Epithelial cell of esophagus (primary cell): ENCODE data around the gene GALNS.

ENCODE experiments used
- DNase-seq: peaks from one replicate; pipeline ENCODE4 v3.0.0; 2010; ENCODE audit warnings: low read depth
- H3K4me3 ChIP-seq: 2 replicates; pipeline ENCODE4 v1.5.1; 2011; ENCODE audit warnings: mild to moderate bottlenecking, low read length, control low read depth
- TF ChIP-seq, protein P1 (sequence below): IDR thresholded peaks from 2 replicates; pipeline ENCODE4 v1.5.1; 2011; ENCODE audit warnings: low read depth, mild to moderate bottlenecking, low read length, control low read depth, inconsistent platforms; ENCODE audit not compliant: insufficient read depth; ENCODE audit errors: missing control alignments

Gene GALNS

DNA sequence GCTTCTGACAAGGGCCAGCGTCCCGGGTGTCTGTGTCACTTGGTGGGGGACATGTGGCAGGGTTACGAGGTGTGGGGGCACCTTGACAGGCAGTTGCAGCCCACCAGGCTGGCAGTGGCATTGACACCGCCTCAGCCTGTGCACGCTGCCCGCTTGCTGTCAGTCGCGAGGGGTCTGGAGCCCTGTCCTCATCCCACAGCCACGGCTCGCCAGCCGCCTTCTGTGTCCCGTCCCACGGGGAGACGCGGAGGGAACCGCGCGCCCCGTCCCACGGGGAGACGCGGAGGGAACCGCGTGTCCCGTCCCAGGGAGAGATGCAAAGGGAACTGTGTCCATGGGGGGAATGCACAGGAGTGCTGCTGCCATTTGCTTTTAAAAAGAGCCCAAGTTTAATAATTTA lies 6.2 kb upstream of the GALNS start:
- no peak for DNase-seq
- TF ChIP-seq, protein P1, sequence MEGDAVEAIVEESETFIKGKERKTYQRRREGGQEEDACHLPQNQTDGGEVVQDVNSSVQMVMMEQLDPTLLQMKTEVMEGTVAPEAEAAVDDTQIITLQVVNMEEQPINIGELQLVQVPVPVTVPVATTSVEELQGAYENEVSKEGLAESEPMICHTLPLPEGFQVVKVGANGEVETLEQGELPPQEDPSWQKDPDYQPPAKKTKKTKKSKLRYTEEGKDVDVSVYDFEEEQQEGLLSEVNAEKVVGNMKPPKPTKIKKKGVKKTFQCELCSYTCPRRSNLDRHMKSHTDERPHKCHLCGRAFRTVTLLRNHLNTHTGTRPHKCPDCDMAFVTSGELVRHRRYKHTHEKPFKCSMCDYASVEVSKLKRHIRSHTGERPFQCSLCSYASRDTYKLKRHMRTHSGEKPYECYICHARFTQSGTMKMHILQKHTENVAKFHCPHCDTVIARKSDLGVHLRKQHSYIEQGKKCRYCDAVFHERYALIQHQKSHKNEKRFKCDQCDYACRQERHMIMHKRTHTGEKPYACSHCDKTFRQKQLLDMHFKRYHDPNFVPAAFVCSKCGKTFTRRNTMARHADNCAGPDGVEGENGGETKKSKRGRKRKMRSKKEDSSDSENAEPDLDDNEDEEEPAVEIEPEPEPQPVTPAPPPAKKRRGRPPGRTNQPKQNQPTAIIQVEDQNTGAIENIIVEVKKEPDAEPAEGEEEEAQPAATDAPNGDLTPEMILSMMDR, result no peak
- H3K4me3 ChIP-seq, result no peak overlapping the region

DNA sequence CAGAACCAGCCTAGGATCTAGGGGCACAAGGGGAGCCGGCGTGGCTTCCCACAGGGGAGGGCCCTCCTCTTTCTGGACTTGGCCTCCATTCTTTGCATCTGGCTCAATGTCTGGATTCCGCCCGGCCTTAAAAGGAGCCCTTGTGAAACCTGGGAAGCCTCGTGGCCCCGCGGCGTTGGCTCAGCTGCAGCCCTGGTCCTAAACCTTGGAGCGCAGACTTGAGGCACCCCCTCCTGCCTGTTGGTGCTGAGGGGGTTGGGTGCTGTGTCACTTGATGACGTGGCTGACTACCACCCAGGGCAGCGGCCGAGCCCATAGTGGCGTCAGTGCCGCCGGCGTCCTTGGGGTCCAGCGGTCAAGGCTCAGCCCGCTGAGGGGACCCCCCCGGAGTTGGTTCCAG lies 4.6 kb upstream of the GALNS start:
- TF ChIP-seq, protein P1, result no peak
- no peak overlapping the region for H3K4me3 ChIP-seq
- DNase-seq, result no peak

DNA sequence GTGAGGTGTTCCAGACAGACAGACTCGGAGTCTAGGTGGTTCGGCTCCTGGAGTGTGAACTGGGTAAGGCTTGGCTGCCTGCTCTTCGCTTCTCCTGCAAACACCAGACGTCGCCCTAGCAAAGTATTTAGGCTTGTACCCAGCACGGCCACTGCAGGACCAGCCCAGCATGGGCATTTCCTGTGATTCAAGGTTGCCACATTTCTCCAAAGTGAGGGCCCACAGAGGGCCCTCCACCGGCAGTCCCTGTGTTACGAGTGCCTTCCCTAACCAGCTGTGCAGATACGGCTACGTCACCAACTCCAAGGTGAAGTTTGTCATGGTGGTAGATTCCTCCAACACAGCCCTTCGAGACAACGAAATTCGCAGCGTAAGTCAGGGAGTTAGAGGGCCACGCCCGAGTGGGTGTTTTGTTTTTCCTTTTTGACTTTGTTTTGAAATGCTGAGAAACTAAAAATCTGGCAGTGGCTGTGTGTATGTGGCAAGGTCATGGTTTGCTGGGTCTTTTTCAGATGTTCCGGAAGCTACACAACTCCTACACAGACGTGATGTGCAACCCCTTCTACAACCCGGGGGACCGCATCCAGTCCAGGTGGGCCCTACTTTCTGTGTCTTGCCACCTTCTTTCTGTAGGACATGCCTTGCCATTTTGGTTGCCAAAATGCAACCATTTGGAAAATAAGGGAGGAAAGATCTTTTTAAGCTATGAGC lies 2.8 kb upstream of the GALNS start:
- H3K4me3 ChIP-seq, result no peak overlapping the region
- TF ChIP-seq, protein P1, result no peak
- DNase-seq, result no peak

DNA sequence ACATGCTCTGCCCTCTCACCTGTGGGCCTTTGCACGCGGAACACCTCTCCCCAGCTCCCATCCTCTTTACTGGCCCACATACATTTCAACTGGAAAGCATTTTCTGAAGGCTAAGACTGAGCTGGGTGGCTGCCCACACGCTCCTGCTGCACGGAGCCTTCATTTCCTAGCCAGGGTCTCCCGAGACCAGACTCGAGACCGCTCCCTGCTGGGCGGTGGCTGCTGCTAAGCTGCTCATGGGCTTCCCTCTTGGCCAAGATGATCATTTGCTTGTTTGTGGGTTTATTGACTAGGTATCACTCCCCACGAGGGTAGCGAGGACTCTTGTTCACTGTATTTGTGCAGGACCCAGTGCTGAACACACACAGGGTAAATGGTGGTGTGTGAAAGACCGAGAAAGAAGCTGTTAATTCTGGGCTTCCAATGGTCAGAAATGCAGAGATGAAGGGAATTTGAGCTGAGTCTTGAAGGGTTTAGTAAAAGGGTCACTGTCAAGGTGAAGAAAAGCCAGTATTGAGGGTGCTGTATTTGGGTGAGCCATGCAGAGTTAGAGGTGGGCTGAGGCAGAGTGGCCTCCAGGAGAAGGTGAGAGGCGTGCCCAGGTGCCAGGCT lies 1.1 kb upstream of the GALNS start:
- DNase-seq, result peak; percentile 82
- TF ChIP-seq, protein P1, result peak; percentile 81

DNA sequence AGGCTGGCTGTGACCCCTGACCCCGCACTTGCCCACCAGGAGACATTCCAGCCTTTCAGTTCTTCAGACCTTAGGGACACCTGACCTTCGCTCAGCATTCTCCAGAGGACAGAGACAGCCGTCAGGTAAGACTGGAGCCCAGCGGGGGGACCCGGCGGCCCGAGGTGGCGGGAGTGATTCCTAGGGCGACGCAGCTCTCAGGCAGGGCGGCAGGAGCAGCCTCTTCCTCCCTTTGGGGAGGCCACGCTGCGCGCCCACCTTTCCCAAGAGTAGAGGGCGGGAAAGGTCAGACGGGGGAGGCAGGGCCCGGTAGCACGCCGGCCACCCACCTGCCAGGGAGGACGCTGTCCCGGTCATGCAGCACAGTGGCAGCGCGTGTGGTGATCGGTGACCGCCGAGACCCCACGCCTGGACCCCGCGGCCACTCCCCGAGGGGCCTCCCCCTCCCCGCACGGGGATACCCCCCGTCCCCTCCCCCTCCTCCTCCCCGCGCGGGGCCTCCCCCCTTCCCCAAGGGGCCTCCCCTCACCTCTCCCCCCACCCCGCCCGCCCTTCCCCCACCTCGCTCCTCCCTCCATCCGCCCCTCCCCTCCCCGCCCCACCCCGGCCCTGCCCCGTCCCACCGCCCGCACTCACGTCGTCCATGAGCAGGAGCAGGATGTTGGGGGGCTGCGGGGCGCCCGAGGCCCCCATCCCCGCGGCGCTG lies 472 bp downstream of the GALNS start:
- DNase-seq, result no peak
- H3K4me3 ChIP-seq, result peak overlapping the region; percentile 57
- TF ChIP-seq, protein P1, result no peak

More for the DNA sequence above, 1.1 kb upstream of the GALNS start:
- peak overlapping the region; percentile 98 for H3K4me3 ChIP-seq

DNA sequence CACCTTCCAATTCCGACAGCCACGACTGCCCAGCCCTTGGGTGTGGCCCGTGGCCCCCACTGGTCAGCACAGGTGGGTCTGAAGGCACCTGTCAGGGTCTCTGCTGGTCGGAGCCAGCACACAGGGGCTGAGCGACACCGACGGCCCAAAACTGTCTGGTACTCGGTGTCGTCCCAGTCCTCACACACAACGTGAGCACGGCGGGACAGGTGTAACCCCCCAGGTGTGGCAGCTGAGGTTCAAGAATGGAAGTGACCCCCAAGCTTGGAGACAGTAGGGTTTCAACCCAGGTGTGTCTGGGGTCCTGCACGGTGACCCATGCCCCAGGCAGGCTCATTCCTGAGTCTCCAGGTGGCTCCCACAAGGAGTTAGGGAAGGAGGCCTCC lies 1.0 kb downstream of the GALNS start:
- H3K4me3 ChIP-seq, result peak overlapping the region; percentile 57
- TF ChIP-seq, protein P1, result no peak
- no peak for DNase-seq
